ENCODE measurements around the gene WDR64. TPM values are rescaled to one million over a fixed set of nuclear protein-coding genes. Genes with fewer than 3 reads are reported as not detected.

Gene WDR64
- total RNA-seq, 1 experiment from 2014 or later = not detected

DNA sequence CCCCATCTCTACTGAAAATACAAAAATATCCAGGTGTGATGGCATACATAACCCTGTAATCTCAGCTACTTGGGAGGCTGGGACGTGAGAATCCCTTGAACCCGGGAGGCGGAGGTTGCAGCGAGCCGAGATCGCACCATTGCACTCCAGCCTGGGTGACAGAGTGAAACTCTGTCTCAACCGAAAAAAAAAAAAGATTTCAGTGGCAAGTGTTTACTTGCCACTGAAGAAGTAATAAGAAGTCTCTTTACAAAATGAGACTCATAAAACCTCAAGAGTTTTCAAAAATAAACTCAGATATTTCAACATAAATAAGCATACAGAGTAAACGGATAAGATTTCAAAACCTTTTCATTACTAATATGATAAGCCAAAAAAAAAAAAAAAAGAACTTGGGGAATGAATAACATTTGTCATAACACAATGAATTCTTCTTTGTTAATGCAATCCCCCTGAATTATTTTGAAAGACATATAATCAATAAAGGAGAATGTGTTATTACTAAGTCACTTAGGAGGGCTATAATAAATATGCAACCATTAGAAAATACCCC is 161.8 kb downstream of the WDR64 start:
- H3K27me3 ChIP-seq (replicated peaks; ENCODE audit: control insufficient read depth, insufficient read depth, low read length) = no peaks in the 10 kb centered on the region
- no peaks in the 10 kb centered on the region for H3K36me3 Mint-ChIP-seq (ENCODE audit: insufficient read depth, unreplicated experiment)
- H3K9me3 ChIP-seq = no peaks in the 10 kb centered on the region
- DNase-seq = no peak
- TF ChIP-seq, protein P1, sequence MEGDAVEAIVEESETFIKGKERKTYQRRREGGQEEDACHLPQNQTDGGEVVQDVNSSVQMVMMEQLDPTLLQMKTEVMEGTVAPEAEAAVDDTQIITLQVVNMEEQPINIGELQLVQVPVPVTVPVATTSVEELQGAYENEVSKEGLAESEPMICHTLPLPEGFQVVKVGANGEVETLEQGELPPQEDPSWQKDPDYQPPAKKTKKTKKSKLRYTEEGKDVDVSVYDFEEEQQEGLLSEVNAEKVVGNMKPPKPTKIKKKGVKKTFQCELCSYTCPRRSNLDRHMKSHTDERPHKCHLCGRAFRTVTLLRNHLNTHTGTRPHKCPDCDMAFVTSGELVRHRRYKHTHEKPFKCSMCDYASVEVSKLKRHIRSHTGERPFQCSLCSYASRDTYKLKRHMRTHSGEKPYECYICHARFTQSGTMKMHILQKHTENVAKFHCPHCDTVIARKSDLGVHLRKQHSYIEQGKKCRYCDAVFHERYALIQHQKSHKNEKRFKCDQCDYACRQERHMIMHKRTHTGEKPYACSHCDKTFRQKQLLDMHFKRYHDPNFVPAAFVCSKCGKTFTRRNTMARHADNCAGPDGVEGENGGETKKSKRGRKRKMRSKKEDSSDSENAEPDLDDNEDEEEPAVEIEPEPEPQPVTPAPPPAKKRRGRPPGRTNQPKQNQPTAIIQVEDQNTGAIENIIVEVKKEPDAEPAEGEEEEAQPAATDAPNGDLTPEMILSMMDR (IDR thresholded peaks at IDR 0.05; ENCODE audit: insufficient read depth in 1 of 2, low read depth in 1 of 2, low read length in 1 of 2, severe bottlenecking in 1 of 2, unreplicated experiment in 1 of 2) = no peak
- intact Hi-C loops (cut with micrococcal nuclease; ENCODE audit: unreplicated experiment) = no loop called here
- CTCF ChIA-PET = no interaction called here
- no peaks in the 10 kb centered on the region for H3K4me1 ChIP-seq
- no TSS peak for BruUV-seq (replicated peaks)
- no peak overlapping the region for H3K4me3 ChIP-seq (ENCODE audit: low read depth, low read length)
- no peaks in the 10 kb centered on the region for H3K9me3 Mint-ChIP-seq (ENCODE audit: unreplicated experiment)
- POLR2A ChIA-PET = no interaction called here
- H3K36me3 ChIP-seq (ENCODE audit: control insufficient read depth, insufficient read depth, low read length) = no peaks in the 10 kb centered on the region
- H3K4me1 Mint-ChIP-seq (ENCODE audit: low read depth, unreplicated experiment) = no peaks in the 10 kb centered on the region
- H3K4me3 Mint-ChIP-seq (ENCODE audit: unreplicated experiment) = no peak overlapping the region
- no peak overlapping the region for H3K27ac Mint-ChIP-seq (ENCODE audit: unreplicated experiment)
- H3K27me3 Mint-ChIP-seq (ENCODE audit: insufficient read depth, unreplicated experiment) = peaks cover 12% of the 10 kb centered on the region

DNA sequence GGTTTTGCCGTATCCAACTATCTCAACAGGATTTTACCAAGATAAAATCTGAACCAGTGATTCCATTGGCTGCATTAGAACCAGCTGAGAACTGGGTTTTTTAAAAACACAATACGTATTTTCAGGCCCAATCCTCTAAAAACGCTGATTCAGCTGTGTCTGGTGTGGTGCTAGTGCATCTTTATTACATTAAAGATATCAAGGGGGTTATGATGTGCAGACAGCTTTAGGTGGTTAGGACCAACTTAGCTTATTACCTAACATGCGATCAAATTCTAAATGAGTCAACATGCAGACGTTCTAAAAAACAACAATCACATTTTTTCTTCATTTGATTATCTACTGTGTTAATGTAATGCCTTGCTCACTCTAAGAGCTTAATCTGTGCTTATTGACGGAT is 163.9 kb downstream of the WDR64 start:
- Histone ChIP-seq H3K4me3 (ENCODE audit: low read depth, low read length) (no peak overlapping the region), H3K4me1 (no peaks in the 10 kb centered on the region), H3K36me3 (ENCODE audit: control insufficient read depth, insufficient read depth, low read length) (no peaks in the 10 kb centered on the region), H3K27me3 (replicated peaks; ENCODE audit: control insufficient read depth, insufficient read depth, low read length) (no peaks in the 10 kb centered on the region), H3K9me3 (no peaks in the 10 kb centered on the region)
- no peaks in the 10 kb centered on the region for H3K9me3 Mint-ChIP-seq (ENCODE audit: unreplicated experiment)
- TF ChIP-seq, protein P1 (IDR thresholded peaks at IDR 0.05; ENCODE audit: insufficient read depth in 1 of 2, low read depth in 1 of 2, low read length in 1 of 2, severe bottlenecking in 1 of 2, unreplicated experiment in 1 of 2) = no peak
- H3K4me1 Mint-ChIP-seq (ENCODE audit: low read depth, unreplicated experiment) = no peaks in the 10 kb centered on the region
- no TSS peak for BruUV-seq (replicated peaks)
- H3K4me3 Mint-ChIP-seq (ENCODE audit: unreplicated experiment) = no peak overlapping the region
- H3K27ac Mint-ChIP-seq (ENCODE audit: unreplicated experiment) = no peak overlapping the region
- H3K27me3 Mint-ChIP-seq (ENCODE audit: insufficient read depth, unreplicated experiment) = peaks cover 12% of the 10 kb centered on the region
- no peak for DNase-seq
- ChIA-PET CTCF (no interaction called here), POLR2A (no interaction called here)
- intact Hi-C loops (cut with micrococcal nuclease; ENCODE audit: unreplicated experiment) = no loop called here
- no peaks in the 10 kb centered on the region for H3K36me3 Mint-ChIP-seq (ENCODE audit: insufficient read depth, unreplicated experiment)

DNA sequence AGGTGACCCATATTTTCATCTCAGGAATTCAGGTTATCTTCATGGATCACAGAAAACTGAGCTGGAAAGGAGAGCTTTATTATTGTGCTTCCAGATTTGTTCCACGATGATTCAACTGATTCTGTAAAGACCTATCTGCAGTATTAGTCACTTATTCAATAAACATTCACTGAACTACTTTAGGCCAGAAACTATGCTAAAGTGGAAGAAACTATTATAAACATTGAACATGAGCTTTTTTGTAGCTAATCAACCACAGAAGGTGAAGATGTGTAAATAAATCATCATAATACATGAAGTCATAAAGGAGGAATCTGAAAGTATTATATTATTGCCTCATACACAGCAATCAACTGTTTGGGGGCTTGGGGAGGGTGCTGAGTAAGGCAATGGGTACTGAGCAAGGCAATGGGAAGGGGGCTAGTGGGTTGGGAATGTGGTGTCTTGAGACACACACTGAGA is 165.3 kb downstream of the WDR64 start:
- POLR2A ChIA-PET = no interaction called here
- Histone ChIP-seq H3K4me3 (ENCODE audit: low read depth, low read length) (no peak overlapping the region), H3K9me3 (no peaks in the 10 kb centered on the region), H3K27me3 (replicated peaks; ENCODE audit: control insufficient read depth, insufficient read depth, low read length) (no peaks in the 10 kb centered on the region), H3K4me1 (no peaks in the 10 kb centered on the region), H3K36me3 (ENCODE audit: control insufficient read depth, insufficient read depth, low read length) (no peaks in the 10 kb centered on the region)
- H3K4me1 Mint-ChIP-seq (ENCODE audit: low read depth, unreplicated experiment) = no peaks in the 10 kb centered on the region
- intact Hi-C loops (cut with micrococcal nuclease; ENCODE audit: unreplicated experiment) = no loop called here
- no peak overlapping the region for H3K4me3 Mint-ChIP-seq (ENCODE audit: unreplicated experiment)
- CTCF ChIA-PET = no interaction called here
- H3K27ac Mint-ChIP-seq (ENCODE audit: unreplicated experiment) = no peak overlapping the region
- H3K9me3 Mint-ChIP-seq (ENCODE audit: unreplicated experiment) = no peaks in the 10 kb centered on the region
- BruUV-seq (replicated peaks) = no TSS peak
- peaks cover 10% of the 10 kb centered on the region for H3K27me3 Mint-ChIP-seq (ENCODE audit: insufficient read depth, unreplicated experiment)
- H3K36me3 Mint-ChIP-seq (ENCODE audit: insufficient read depth, unreplicated experiment) = no peaks in the 10 kb centered on the region
- TF ChIP-seq, protein P1 (IDR thresholded peaks at IDR 0.05; ENCODE audit: insufficient read depth in 1 of 2, low read depth in 1 of 2, low read length in 1 of 2, severe bottlenecking in 1 of 2, unreplicated experiment in 1 of 2) = no peak
- no peak for DNase-seq

Measured in Caco-2 (cell line).